ENCODE results near the gene KMO.

KMO gene

DNA sequence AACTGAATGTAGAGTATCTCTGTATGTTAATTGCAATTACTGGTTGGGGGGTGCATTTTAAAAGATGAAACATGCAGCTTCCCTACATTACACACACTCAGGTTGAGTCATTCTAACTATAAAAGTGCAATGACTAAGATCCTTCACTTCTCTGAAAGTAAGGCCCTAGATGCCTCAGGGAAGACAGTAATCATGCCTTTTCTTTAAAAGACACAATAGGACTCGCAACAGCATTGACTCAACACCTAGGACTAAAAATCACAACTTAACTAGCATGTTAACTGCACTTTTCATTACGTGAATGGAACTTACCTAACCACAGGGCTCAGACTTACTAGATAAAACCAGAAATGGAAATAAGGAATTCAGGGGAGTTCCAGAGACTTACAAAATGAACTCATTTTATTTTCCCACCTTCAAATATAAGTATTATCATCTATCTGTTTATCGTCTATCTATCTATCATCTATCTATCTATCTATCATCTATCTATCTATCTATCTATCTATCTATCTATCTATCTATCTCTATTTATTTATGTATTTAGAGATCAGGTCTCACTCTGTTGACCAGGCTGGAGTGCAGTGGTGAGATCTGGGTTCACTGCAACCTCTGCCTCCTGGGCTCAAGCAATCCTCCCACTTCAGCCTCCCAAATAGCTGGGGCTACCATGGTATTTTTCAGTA is 60.2 kb downstream of the KMO start:
- no peak overlapping the region for H3K4me3 ChIP-seq (ENCODE audit: low read depth, low read length)
- TF ChIP-seq, protein P1, sequence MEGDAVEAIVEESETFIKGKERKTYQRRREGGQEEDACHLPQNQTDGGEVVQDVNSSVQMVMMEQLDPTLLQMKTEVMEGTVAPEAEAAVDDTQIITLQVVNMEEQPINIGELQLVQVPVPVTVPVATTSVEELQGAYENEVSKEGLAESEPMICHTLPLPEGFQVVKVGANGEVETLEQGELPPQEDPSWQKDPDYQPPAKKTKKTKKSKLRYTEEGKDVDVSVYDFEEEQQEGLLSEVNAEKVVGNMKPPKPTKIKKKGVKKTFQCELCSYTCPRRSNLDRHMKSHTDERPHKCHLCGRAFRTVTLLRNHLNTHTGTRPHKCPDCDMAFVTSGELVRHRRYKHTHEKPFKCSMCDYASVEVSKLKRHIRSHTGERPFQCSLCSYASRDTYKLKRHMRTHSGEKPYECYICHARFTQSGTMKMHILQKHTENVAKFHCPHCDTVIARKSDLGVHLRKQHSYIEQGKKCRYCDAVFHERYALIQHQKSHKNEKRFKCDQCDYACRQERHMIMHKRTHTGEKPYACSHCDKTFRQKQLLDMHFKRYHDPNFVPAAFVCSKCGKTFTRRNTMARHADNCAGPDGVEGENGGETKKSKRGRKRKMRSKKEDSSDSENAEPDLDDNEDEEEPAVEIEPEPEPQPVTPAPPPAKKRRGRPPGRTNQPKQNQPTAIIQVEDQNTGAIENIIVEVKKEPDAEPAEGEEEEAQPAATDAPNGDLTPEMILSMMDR (IDR thresholded peaks at IDR 0.05; ENCODE audit: low read depth, low read length), result no peak

DNA sequence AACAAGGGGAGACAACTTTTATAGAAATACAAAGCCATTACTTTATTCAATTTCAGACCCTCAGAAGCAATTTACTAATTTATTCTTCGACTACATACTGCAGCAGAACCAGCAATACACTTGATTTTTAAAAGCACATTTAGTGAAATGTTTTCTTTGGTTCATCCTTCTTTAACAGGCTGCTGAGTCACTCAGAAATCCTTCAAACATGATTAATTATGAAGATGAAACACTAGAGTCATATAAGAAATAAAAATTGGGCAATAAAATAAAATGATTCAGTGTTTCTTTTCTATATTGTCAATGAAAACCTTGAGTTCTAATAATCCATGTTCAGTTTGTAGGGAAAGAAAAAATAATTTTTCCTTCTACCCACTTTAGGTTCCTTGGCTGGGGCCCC is 61.0 kb downstream of the KMO start:
- H3K4me3 ChIP-seq (ENCODE audit: low read depth, low read length), result no peak overlapping the region
- TF ChIP-seq, protein P1 (IDR thresholded peaks at IDR 0.05; ENCODE audit: low read depth, low read length), result no peak

DNA sequence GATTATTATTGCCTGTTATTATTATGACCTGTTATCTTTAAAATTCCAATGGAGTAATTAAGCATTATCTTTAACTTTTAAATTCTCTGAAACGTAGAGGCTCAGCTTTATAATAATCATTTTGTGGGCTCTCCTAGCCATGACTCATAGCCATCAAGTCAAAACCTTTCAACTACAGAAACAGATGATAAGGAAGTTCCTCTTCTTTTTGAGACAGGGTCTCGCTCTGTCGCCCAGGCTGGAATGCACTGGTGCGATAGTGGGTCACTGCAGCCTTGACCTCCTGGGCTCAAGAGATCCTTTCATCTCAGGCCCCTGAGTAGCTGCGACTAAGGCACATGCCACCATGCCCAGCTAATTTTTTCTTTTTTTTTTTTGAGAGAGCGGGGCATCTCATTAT is 64.5 kb downstream of the KMO start:
- TF ChIP-seq, protein P1 (IDR thresholded peaks at IDR 0.05; ENCODE audit: low read depth, low read length), result no peak
- no peak overlapping the region for H3K4me3 ChIP-seq (ENCODE audit: low read depth, low read length)

DNA sequence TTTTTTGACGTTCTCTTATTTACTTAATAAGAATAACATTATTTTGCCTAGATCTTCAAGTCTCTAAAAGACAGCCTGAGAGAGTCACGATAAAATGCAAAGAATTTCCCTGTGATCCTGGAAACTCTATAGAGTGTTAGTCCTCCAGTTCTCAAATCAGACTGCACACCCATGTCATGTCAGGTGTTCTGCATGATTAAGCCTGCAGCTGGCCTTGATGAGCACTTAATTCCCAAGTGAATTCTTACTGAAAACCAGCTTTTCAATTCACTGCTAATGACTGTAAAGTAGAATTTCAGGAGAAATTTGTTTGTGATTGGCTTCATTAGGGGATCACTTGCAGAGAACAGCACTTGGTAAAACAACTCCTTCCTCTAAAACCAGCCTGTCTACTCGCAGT is 66.1 kb downstream of the KMO start:
- TF ChIP-seq, protein P1 (IDR thresholded peaks at IDR 0.05; ENCODE audit: low read depth, low read length), result no peak
- no peak overlapping the region for H3K4me3 ChIP-seq (ENCODE audit: low read depth, low read length)

DNA sequence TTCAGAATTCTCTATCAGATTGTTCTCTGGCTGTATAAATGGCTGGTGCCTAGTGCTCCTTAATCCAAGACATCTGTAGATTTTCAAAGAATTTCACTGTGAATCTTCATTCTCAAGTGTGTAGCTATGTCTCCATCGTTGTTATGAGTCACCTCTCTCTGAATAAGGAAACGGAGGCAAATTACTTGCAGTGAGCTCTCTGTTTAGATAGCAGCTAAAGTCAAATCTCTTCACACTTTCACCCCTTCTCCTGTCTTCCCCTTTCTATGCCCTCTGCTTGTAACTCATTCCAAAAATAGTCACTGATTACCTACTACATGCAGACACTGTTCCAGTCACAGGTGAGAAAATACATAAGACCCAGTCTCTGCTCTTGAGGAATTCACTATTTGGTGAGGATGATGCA is 68.3 kb downstream of the KMO start:
- TF ChIP-seq, protein P1 (IDR thresholded peaks at IDR 0.05; ENCODE audit: low read depth, low read length), result no peak
- H3K4me3 ChIP-seq (ENCODE audit: low read depth, low read length), result no peak overlapping the region

DNA sequence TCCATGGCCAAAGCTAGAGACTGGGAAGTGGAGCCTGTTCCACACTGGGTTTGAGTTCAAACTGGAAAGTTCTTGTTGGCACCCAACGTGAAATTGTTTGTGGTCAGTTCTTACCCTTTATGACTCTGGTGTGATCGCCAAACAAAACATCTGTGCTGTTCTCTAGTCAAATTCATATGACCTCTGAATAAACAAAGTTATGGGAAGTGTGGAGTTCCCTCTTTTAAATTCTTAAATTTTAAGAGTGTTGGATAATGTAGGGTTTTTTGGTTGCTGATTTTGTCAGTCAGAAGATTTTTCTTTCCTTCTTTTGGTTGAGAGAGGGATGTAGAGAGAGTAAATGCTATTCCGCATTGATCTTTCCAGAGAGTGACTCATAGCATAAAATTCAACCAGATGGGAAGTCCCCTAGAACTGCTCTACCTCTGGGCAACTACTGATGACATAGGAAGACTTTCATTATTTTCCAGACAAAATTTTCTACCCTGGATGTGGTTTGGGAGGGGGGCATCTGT is 71.6 kb downstream of the KMO start:
- TF ChIP-seq, protein P1 (IDR thresholded peaks at IDR 0.05; ENCODE audit: low read depth, low read length), result no peak

DNA sequence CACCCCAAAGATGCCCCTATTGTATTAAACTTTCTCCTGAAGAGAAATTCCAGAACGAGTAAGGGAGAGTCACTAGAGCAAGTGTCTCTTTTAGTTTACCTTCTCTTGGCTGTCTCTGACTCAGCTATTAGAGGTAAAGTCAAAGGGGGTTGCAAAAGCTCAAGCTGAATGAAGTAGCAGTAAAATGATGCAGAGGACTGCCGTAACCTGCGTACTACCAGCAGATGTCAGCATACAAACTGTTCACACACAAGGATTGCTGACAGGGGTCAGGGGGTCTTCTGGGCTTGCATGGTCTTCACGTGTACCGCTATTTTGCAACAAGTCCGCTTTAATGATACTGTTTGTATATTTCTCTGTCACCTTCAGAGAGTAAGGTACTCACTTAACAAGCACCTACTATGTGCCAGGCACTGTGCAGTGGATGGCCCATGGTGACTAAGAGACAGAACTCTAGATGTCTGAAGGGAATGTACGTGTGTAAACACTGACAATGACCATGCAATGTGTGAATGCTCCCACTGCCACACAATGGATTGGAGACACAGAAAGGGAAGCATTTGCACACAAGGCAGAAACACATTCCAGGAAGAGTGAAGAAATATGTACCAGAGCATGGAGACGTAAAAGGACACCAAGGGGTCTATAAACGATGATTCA is 73.1 kb downstream of the KMO start:
- TF ChIP-seq, protein P1 (IDR thresholded peaks at IDR 0.05; ENCODE audit: low read depth, low read length), result no peak

More for the DNA sequence above, 71.6 kb downstream of the KMO start:
- H3K4me3 ChIP-seq (ENCODE audit: low read depth, low read length), result no peak overlapping the region

More for the DNA sequence above, 73.1 kb downstream of the KMO start:
- no peak overlapping the region for H3K4me3 ChIP-seq (ENCODE audit: low read depth, low read length)
